NCI-H1417 treated with DMSO at 0.1 percent for 48 hours (cell line): ENCODE data around the gene SORL1.
A peak's percentile ranks its signal among the peaks of the same experiment; 100 is the strongest.
"Not testable (repeated sequence)": the region's sequence is repeated elsewhere in the genome, so short reads cannot be mapped to it uniquely, and the experiment has no call there.

Experiments
- DNase-seq: peaks from one replicate; lab custom pipeline; 2025; lab: John Stamatoyannopoulos, UW

SORL1 gene, protein sequence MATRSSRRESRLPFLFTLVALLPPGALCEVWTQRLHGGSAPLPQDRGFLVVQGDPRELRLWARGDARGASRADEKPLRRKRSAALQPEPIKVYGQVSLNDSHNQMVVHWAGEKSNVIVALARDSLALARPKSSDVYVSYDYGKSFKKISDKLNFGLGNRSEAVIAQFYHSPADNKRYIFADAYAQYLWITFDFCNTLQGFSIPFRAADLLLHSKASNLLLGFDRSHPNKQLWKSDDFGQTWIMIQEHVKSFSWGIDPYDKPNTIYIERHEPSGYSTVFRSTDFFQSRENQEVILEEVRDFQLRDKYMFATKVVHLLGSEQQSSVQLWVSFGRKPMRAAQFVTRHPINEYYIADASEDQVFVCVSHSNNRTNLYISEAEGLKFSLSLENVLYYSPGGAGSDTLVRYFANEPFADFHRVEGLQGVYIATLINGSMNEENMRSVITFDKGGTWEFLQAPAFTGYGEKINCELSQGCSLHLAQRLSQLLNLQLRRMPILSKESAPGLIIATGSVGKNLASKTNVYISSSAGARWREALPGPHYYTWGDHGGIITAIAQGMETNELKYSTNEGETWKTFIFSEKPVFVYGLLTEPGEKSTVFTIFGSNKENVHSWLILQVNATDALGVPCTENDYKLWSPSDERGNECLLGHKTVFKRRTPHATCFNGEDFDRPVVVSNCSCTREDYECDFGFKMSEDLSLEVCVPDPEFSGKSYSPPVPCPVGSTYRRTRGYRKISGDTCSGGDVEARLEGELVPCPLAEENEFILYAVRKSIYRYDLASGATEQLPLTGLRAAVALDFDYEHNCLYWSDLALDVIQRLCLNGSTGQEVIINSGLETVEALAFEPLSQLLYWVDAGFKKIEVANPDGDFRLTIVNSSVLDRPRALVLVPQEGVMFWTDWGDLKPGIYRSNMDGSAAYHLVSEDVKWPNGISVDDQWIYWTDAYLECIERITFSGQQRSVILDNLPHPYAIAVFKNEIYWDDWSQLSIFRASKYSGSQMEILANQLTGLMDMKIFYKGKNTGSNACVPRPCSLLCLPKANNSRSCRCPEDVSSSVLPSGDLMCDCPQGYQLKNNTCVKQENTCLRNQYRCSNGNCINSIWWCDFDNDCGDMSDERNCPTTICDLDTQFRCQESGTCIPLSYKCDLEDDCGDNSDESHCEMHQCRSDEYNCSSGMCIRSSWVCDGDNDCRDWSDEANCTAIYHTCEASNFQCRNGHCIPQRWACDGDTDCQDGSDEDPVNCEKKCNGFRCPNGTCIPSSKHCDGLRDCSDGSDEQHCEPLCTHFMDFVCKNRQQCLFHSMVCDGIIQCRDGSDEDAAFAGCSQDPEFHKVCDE (N-terminal part only)

DNA sequence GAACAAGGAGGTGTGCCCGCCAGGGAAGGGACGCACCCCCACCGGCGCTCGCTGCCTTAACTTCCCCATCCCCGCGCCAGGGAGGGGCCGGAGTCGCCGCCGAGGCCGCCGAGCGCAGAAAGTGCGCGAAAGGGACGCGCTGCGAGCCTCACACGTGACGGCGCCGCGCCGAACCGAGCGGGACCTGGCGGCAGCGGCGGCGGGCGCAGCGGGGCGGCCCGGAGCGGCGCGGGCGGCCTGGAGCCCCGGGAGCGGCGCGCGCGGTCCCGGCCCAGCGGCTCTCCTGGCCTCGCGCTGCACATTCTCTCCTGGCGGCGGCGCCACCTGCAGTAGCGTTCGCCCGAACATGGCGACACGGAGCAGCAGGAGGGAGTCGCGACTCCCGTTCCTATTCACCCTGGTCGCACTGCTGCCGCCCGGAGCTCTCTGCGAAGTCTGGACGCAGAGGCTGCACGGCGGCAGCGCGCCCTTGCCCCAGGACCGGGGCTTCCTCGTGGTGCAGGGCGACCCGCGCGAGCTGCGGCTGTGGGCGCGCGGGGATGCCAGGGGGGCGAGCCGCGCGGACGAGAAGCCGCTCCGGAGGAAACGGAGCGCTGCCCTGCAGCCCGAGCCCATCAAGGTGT is at the start of gene SORL1:
Gene SORL1 (plus strand): TSS at position 329 of the 623 bp plus-strand sequence. CDS start 18 bp downstream, at position 347.
- DNase-seq: peak; percentile 30

DNA sequence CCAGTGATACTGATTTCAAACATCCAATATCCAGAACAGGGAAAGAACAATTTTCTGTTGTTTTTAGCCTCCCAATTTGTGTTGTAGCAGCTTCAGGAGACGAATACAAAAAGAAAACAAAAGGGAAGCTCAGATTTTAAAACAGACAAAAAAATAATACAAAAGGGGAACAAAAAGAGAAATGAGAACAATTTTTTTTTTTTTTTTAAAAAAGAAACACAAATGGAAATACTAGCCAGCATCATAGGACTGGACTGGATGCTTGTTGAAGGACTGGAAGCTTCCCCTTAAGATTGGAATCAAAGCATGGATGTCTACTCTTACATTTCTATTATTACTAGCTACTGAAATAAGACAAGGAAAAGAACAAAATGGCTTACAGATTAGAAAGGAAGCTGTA is 46.5 kb upstream of the SORL1 start:
- DNase-seq: no peak

DNA sequence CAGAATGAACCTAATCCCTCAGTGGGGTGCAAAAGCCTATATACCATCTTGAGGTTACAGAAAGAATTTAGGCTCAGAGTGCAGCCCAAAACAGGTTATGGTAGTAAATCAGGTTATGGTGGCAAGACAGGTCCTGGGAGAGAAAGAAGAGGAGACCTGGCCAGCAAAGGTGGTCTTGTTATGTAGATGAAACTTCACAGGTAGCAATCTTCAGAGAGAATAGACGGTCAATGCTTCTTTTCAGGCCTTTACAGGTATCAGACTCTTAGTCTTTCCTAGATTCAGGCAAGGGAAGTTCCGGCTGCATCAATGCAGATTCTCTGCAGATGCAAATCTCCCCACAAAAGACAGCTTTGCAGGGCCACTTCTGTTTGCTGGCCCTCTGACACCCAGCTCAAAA is 45.8 kb upstream of the SORL1 start:
- no peak for DNase-seq

DNA sequence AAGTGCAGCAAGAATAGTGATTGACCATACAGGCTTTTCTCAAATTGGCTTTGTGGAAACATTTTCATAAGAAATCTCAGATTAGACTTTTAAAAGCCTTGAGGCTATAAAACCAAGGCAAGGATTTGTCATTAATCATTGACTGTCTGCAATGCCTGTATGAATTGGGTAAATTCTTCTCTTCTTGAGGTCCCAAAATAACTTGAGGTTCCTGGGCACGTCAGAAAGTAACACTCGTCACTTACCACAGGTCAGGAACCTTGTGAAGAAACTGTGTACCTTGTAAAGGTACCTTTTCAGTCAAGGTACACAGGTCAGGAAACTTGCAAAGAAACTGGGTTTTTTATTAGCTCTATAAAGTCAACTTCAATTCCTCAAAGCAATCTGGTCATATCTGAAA is 43.3 kb upstream of the SORL1 start:
- no peak for DNase-seq

DNA sequence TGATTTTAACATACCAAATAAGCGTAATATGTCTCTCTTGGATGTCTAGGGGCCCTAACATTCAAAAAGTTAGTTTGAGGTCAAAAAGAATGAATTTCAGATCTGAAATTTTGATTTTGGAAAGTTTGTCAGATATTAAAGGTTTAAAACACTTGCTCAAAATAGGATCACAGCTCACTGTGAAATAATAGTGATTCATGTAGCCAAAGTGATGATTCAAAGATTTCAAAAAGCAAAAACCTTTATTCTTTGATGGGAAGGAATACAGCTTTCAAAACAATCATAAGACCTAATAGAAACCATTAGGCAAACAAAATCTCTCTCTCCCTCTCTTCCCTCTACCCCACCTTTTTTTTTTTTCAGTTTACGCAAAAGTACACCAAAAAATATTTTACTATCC is 42.1 kb upstream of the SORL1 start:
- not testable (repeated sequence) for DNase-seq

DNA sequence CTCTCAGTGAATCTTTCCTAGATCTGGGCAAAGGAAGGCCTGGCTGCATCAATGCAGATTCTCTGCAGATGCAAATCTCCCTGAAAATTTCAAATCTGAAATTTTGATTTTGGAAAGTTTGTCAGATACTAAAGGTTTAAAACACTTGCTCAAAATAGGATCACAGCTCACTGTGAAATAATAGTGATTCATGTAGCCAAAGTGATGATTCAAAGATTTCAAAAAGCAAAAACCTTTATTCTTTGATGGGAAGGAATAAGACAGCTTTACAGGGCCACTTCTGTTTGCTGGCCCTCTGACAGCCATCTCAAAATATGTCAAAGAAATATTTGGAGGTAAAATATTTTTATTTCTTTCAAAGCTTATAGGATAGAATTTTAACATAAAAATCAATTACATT is 40.8 kb upstream of the SORL1 start:
- not testable (repeated sequence) for DNase-seq

DNA sequence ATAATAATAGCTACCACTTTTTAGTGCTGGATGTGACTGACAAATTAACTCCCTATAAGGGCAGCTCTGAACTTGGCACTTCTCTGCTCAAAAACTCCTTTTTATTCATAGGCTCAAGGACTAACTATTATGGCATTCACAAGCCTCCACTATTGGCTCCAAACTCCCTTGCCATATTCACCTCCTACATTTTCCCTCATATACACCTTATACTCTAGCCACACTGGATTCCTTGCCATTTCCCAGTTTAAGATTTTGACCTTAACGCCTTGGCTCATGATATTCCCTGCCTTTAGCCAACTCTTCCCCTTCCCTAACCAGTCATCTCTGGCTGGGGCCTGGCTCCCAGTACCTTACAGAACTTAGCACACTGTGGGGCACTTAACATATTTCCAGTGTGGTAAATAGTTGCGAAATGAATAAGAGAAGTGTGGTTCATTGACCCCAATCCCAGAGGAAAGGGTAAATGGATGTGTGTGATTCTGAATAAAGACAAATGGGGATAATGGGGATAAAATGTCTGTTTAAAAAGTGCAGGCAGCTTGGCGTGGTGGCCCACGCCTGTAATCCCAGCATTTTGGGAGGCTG is 40.0 kb upstream of the SORL1 start:
- no peak for DNase-seq

DNA sequence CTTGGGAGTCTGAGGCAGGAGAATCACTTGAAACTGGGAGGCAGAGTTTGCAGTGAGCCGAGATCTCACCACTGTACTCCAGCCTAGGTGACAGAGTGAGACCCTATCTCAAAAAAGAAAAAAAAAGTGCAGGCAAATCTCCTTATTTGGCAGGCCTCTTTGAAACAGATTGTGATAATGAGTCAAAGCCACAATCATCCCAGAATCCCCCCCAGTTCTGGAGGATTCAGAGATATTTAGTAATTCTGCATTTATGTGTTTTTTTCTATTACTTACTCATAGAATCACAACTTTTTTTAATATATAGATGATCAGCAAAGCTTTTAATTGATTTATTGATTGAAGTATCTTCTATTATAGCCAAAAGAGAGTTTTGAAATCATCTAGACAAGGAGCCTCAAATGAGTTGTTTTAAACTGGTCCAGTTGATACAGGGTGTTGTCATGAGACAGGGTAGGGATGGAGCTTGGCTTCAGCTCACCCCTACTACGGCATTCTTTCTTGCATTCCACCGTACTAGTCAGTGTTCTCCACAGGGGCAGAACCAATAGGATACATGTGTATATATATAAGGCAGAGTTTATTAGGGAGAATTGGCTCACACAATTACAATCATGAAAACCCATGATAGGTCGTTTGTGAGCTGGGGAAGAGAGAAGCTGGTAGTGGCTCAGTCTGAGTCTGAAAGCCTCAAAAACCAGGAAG is 39.3 kb upstream of the SORL1 start:
- no peak for DNase-seq

DNA sequence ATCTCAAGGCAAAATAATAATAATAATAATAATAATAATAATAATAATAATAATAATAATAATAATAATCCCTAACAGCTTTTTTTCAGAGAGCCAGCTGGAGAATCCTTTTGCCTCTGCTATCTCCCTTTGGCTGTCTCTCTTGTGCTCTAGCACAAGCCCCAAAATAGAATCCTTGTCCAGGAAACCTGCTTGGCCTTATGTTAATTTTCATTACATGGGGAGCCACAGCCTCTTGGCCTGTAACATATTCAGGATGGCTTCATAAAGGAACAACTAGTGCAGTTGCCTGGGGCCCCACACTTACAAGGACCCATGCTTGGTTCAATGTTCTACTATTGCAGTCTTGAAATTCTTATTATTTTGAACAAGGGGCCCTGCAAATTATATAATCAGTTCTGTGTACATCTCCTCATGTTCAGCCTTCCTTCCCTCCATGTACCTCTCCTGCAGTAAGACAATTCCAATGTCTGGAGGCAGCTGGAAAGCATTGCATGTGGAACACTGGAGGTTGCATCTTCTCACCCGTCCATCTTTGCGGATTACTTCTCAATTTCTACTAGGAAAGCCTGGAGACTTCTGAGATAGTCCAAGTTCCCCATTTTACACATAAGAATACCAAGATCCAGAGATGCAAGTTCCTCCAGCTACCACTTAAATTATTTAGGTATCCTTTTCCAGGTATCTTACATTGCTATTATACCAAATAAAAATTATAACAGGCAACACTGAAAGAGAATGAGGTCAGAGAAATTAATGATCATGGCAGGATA is 37.8 kb upstream of the SORL1 start:
- DNase-seq: no peak

DNA sequence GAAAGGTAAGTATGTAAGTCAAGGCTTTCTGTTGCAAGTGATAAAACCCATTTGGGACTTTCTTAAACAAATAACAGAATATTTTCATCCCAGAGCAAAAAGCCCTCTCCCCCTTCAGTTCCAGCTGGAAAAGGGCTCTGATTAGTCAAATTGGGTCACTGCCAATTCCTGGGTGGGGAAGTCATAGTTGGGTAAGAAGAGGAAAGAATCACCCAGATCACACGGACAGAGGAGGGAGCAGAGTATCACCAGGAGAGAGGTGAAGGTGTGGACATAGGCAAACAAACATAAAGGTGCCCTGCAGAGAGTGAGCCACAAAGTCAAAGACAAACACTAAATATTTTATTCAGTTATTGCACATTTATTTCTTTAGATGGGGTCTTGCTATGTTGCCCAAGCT is 36.3 kb upstream of the SORL1 start:
- no peak for DNase-seq

DNA sequence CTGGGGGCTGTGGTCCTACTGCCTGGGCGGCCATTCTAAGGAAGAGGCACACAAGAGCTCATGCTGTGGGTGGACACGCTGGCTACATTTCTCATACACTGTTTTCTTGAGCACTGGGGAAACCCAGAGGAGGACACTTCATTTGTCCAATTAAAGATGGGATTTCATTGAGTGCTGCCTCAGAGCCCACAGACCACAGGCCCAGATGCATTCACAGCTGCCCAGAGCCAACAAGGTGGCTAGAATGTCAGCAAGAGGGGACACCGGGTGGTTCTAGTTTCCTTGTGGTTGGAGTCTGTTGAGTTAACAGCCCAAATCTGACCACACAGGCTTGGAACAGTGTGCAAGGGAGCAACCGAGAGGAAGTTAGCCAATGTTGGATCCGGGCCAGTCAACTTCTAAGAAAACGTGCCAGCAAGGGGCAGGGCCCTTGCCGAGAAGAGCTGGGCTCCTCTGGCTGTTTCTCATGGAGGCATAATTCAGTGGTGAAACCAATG is 35.0 kb upstream of the SORL1 start:
- no peak for DNase-seq

DNA sequence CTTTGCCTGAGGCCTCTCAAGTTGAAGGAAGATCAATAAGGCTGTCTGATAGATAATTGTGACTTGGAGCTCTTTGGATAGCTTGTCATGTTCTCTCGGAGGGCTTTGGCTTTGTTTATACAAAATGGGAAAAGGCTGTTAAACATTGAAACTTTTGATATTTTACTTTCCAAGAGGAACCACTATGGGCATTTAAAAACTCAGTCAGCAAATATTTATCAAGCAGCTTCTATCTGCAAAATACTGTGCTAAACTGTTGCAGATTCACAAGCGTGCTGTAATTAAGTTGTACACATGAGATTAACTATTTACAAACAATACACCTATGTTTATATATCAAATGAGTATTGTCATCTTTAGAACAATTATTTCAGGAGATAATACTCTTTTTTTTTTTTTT is 34.5 kb upstream of the SORL1 start:
- no peak for DNase-seq

DNA sequence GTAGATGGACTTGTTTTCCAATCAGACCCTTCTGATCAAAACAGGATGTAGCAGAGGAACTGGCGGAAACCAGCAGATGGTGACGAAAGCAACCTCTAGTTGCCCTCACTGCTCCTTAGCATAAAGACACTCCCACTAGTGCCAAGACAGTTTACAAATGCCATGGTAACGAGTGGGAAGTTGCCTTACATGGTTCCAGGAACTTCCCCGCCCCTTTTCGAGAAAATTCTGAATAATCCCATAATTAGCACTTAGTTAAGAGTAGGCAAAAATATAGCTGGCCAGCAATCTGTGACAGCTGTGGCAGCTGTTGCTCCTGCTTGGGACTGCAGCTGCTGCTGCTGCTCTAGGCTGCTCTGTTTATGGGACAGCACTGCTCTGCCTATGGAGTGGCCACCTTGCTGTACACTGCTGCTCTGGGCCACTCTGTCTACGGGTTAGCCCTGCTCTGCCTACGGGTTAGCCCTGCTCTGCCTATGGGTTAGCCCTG is 33.4 kb upstream of the SORL1 start:
- no peak for DNase-seq

DNA sequence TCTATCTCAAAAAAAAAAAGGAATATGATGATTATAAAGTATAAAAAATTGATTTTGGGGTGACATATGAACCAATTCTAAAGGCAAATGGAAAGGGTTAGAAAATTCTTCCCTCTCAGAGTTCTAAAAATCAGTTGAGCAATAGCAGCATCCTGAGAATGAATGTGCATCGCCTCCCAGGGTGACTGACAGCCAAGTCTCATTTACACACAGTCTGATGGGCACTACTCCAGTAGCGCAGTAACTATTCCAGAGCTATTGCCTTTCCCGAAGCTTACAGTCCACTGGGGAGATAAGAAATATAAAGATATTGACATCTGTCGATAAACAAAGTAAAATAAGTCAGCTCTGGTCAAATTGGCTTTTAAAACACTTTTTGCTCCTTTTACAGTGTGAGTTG is 32.3 kb upstream of the SORL1 start:
- DNase-seq: no peak

DNA sequence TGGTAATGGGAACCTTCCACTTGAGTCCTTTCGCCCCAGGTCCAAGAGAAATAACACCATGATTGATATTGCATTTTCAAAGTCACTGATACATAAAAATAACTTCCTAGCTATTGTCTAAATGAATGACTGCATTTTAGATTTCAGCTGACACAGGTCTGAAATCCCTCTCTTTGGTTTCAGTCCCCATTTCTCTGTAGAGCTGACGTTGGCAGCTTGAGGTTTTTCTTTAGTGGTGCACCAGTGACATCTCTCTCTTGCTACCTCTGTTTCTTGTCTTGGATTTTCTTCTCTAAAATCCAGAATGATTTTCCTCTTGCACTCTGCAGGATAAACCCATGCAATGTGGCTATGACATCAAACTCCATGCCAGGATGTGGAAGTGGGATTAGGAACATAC is 31.7 kb upstream of the SORL1 start:
- DNase-seq: no peak

DNA sequence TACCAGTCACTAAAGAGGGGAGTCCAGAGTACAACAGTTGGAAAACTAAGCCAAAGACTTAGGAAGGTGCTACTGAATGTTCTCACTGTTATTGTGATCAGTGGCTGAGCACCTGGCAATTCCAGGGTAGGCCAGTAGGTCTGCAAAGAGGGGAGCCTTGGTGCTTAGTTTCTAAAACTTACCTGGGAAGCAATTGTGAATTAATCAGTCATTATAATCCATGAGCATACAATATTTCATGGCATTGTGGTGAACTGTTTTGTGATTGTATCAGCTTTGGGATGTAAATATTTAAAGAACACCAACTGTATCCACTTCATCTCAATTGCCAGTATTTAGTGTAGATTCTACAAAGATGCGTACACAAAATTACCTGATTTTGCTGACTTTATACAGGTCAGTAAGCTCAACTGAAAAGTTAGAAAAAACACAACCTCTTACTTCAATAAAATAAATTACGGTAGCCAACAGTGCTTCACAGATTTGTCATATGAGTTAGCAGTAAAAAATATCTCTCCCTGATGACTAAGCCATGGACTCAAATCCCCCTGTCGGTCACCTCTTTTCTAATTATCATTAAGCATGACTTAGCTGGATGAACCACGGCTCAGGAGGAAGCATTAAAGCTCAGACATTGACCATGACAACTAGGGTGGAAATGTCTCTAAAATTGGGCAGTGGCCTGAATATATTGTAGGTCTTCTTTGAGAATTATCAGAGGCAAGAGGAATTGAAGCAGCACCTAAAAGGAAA is 30.8 kb upstream of the SORL1 start:
- DNase-seq: no peak

DNA sequence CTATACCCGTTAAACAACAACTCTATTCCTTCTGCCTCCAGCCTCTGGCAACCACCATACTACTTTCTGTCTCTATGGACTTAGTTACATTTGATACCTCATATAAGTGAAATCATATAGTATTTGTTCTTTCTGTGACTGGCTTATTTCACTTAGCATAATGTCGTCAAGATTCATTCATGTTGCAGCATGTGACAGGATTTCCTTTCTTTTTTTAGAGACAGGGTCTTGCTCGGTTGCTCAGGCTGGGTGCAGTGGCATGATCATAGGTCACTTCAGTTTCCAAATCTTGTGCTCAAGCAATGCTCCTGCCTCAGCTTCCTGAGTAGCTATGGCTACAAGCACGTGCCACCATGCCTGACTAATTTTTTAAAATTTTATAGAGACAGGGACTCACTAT is 29.4 kb upstream of the SORL1 start:
- no peak for DNase-seq

DNA sequence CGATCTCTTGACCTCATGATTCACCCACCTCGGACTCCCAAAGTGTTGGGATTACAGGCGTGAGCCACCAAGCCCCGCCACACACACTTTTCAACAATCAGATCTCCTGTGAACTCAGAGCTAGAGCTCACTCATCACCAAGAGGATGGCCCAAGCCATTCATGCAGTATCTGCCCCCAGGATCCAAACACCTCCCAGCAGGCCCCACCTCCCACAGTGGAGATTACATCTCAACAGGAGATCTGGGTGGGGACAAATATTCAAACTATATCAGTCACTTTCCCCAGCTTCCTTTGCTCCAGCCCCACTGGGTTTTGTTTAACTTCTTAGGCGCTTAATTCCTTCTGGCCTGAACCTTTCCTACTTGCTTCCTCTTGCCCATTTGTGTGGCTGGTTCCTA is 26.3 kb upstream of the SORL1 start:
- no peak for DNase-seq
